Right lung (tissue), 5 donors: ENCODE data around the gene AP3D1. TPM values are rescaled to one million over a fixed set of nuclear protein-coding genes. Genes with fewer than 3 reads are reported as not detected.

Experiments used
- polyA plus RNA-seq, 5 donors: library from polyadenylated mRNA; unstranded; fragments of 120-200 nt; gene quantifications; one replicate each; pipeline versions ENCODE4 v1.2.1 to v1.2.3, GENCODE V29; 2013; ENCODE audit warnings: inconsistent platforms in 1 of 5, low replicate concordance in 1 of 5; ENCODE audit not compliant: insufficient read length in 5 of 5, insufficient read depth in 1 of 5

Gene AP3D1
- polyA plus RNA-seq, 5 donors = 56.7 to 90.8 (median 67.7) TPM

Other genes starting within 250 kb of the AP3D1 start
- gene ADAT3, start 246.2 kb downstream of the AP3D1 start, polyA plus RNA-seq = 1 to 10 TPM in 4 of 5 donors, under 1 TPM in 1; 0.98 to 4.5 (median 1.9) TPM
- 10 to 100 TPM; 41.9 to 92.4 (median 63.9) TPM for gene SCAMP4, start 246.2 kb downstream of the AP3D1 start, polyA plus RNA-seq
- 10 to 100 TPM; 32.0 to 70.0 (median 40.7) TPM for gene CSNK1G2, start 210.4 kb downstream of the AP3D1 start, polyA plus RNA-seq
- 100 to 1,000 TPM in 2 of 5 donors, 10 to 100 TPM in 3; 70.5 to 131 (median 97.0) TPM for gene BTBD2, start 135.9 kb downstream of the AP3D1 start, polyA plus RNA-seq
- 100 to 1,000 TPM in 1 of 5 donors, 10 to 100 TPM in 4; 51.7 to 124 (median 77.8) TPM for gene MKNK2, start 100.3 kb downstream of the AP3D1 start, polyA plus RNA-seq
- gene MOB3A, start 55.2 kb downstream of the AP3D1 start, polyA plus RNA-seq = 10 to 100 TPM; 17.5 to 31.4 (median 24.1) TPM
- 1 to 10 TPM; 5.5 to 7.2 (median 6.2) TPM for gene IZUMO4, start 54.7 kb downstream of the AP3D1 start, polyA plus RNA-seq
- 10 to 100 TPM; 17.0 to 22.3 (median 19.2) TPM for gene DOT1L, start 12.4 kb upstream of the AP3D1 start, polyA plus RNA-seq
- gene PLEKHJ1, start 84.8 kb upstream of the AP3D1 start, polyA plus RNA-seq = 10 to 100 TPM; 39.5 to 76.7 (median 50.7) TPM
- gene SF3A2, start 85.3 kb upstream of the AP3D1 start, polyA plus RNA-seq = 10 to 100 TPM; 49.2 to 98.0 (median 68.6) TPM
- 1 to 10 TPM; 1.1 to 5.2 (median 2.9) TPM for gene AMH, start 97.8 kb upstream of the AP3D1 start, polyA plus RNA-seq
- gene JSRP1, start 104.9 kb upstream of the AP3D1 start, polyA plus RNA-seq = 1 to 10 TPM in 1 of 5 donors, under 1 TPM in 3, not detected in 1; 0.29 to 6.3 (median 0.53) TPM
- gene PEAK3, start 130.6 kb upstream of the AP3D1 start, polyA plus RNA-seq = under 1 TPM in 4 of 5 donors, not detected in 1; 0.11 to 0.22 (median 0.18) TPM
- gene LINGO3, start 156.6 kb upstream of the AP3D1 start, polyA plus RNA-seq = under 1 TPM in 3 of 5 donors, not detected in 2; 0.08 to 0.16 (median 0.08) TPM
- gene LSM7, start 177.0 kb upstream of the AP3D1 start, polyA plus RNA-seq = 100 to 1,000 TPM in 2 of 5 donors, 10 to 100 TPM in 3; 89.7 to 151 (median 99.2) TPM
- 100 to 1,000 TPM in 1 of 5 donors, 10 to 100 TPM in 4; 45.4 to 107 (median 76.0) TPM for gene SPPL2B, start 177.1 kb upstream of the AP3D1 start, polyA plus RNA-seq
- gene TMPRSS9, start 208.7 kb upstream of the AP3D1 start, polyA plus RNA-seq = under 1 TPM; 0.24 to 0.91 (median 0.52) TPM